NCI-H1417 (cell line): ENCODE measurements around the gene ATP13A2.

ENCODE experiments used
- DNase-seq, 3 experiments: peaks; one replicate each; lab custom pipeline; 2025; lab: John Stamatoyannopoulos, UW

ATP13A2 gene

GRCh38 chr1:17031436-17031835 lies 19.7 kb upstream of the ATP13A2 start:
- no peak for DNase-seq

- peak in 1 of 3 experiments; percentile 15 for DNase-seq
Observed at GRCh38 chr1:17030206-17030605, 18.5 kb upstream of the ATP13A2 start.

- DNase-seq: no peak
Observed at GRCh38 chr1:17028662-17029188, 17.0 kb upstream of the ATP13A2 start.

GRCh38 chr1:17027900-17028299 lies 16.2 kb upstream of the ATP13A2 start:
- DNase-seq: no peak

GRCh38 chr1:17027403-17027802 lies 15.7 kb upstream of the ATP13A2 start:
- DNase-seq: no peak

GRCh38 chr1:17024721-17025120 lies 13.0 kb upstream of the ATP13A2 start:
- no peak for DNase-seq

GRCh38 chr1:17023573-17023972 lies 11.8 kb upstream of the ATP13A2 start:
- no peak for DNase-seq

- no peak for DNase-seq
Observed at GRCh38 chr1:17023102-17023501, 11.4 kb upstream of the ATP13A2 start.

GRCh38 chr1:17021896-17022295 lies 10.2 kb upstream of the ATP13A2 start:
- no peak for DNase-seq

- no peak for DNase-seq
Observed at GRCh38 chr1:17020502-17020901, 8.8 kb upstream of the ATP13A2 start.

- no peak for DNase-seq
Observed at GRCh38 chr1:17018849-17019248, 7.1 kb upstream of the ATP13A2 start.

- DNase-seq: no peak
Observed at GRCh38 chr1:17017435-17017834, 5.7 kb upstream of the ATP13A2 start.

GRCh38 chr1:17016317-17016661 lies 4.6 kb upstream of the ATP13A2 start:
- no peak for DNase-seq

GRCh38 chr1:17014671-17015567 lies 3.2 kb upstream of the ATP13A2 start:
- DNase-seq: no peak

GRCh38 chr1:17013491-17014320 lies 2.0 kb upstream of the ATP13A2 start:
- no peak for DNase-seq

- DNase-seq: no peak
Observed at GRCh38 chr1:17012775-17013490, 1.2 kb upstream of the ATP13A2 start.

GRCh38 chr1:17011092-17011438 lies 663 bp downstream of the ATP13A2 start:
- DNase-seq: no peak

- no peak for DNase-seq
Observed at GRCh38 chr1:17009706-17010105, 2.0 kb downstream of the ATP13A2 start.

- no peak for DNase-seq
Observed at GRCh38 chr1:17008208-17008855, 3.4 kb downstream of the ATP13A2 start.

GRCh38 chr1:17007121-17007520 lies 4.6 kb downstream of the ATP13A2 start:
- DNase-seq: no peak

GRCh38 chr1:17005365-17005740 lies 6.4 kb downstream of the ATP13A2 start:
- DNase-seq: no peak
